Sigmoid colon (tissue), 7 donors: Measurements from ENCODE around the gene NLGN1. TPM values are rescaled to one million over a fixed set of nuclear protein-coding genes. Genes with fewer than 3 reads are reported as not detected.

Experiments
- DNase-seq: peaks from one replicate; pipeline ENCODE4 v3.0.0-alpha.2; 2019
- H3K27ac ChIP-seq, 4 donors: fragments of 200-600 bp; sonication (generic); one replicate each; pipeline ENCODE4 v1.5.1; 2016 to 2019; ENCODE audit warnings: mild to moderate bottlenecking in 1 of 4
- H3K27me3 ChIP-seq, 3 donors: fragments of 200-600 bp; sonication (generic); one replicate each; pipeline ENCODE4 v1.5.1; 2019; ENCODE audit warnings: mild to moderate bottlenecking in 1 of 3
- H3K36me3 ChIP-seq, 4 donors: fragments of 200-600 bp; sonication (generic); one replicate each; pipeline ENCODE4 v1.5.1; 2016 to 2019
- H3K4me1 ChIP-seq, 4 donors: fragments of 200-600 bp; sonication (generic); one replicate each; pipeline ENCODE4 v1.5.1; 2017 to 2019
- H3K4me3 ChIP-seq, 4 donors: fragments of 200-600 bp; sonication (generic); one replicate each; pipeline ENCODE4 v1.5.1; 2017 to 2019; ENCODE audit warnings: mild to moderate bottlenecking in 2 of 4, moderate library complexity in 1 of 4
- H3K9me3 ChIP-seq, 4 donors: fragments of 200-600 bp in 3 of 4; sonication (generic) in 3 of 4; one replicate each; pipeline versions ENCODE4 v1.5.1 to v1.6.1; 2013 to 2019
- CTCF ChIP-seq, 4 experiments: fragments of 450-650 bp in 3 of 4; fragments of 200-600 bp in 1 of 4; IDR thresholded peaks; one replicate each; pipeline ENCODE4 v1.5.1; 2016 to 2019; ENCODE audit warnings: antibody characterized with exemption in 4 of 4, mild to moderate bottlenecking in 3 of 4, moderate library complexity in 2 of 4
- EP300 ChIP-seq, 4 donors: sonication (generic); formaldehyde crosslinking; IDR thresholded peaks; one replicate each; pipeline ENCODE4 v1.6.1; 2017; ENCODE audit warnings: antibody characterized with exemption in 4 of 4
- POLR2A ChIP-seq, 2 donors: fragments of 450-650 bp; IDR thresholded peaks; one replicate each; pipeline ENCODE4 v1.6.1; 2016; ENCODE audit warnings: antibody characterized with exemption in 2 of 2, mild to moderate bottlenecking in 2 of 2, moderate library complexity in 2 of 2
- POLR2AphosphoS5 ChIP-seq, 4 donors: sonication (generic); formaldehyde crosslinking; IDR thresholded peaks; one replicate each; pipeline ENCODE4 v1.6.1; 2017; ENCODE audit warnings: antibody characterized with exemption in 4 of 4
- WGBS, 2 donors: extraction: QIAGEN DNeasy Blood & Tissue Kit; methylation state at CpG; one replicate each; pipeline ENCODE4 v1.1.7; 2013; 5-methylcytosine and 5-hydroxymethylcytosine counted together
- intact Hi-C: fragments of 100-400 bp; cut with DNase I; formaldehyde crosslinking; loops from one replicate; pipeline ENCODE4 v1.15.1; 2023
- polyA plus RNA-seq, 3 donors: library from polyadenylated mRNA; stranded (reverse); fragments of 200-250 nt; gene quantifications; one replicate each; pipeline ENCODE4 v1.2.3, GENCODE V29; 2013
- total RNA-seq, 4 donors: library from RNA; depleted of rRNA; stranded (reverse); fragments of >200 nt; gene quantifications; one replicate each; pipeline ENCODE4 v1.1.0, GENCODE V29; 2016
- donor health status: healthy with polysubstance abuse.
- donor health status: Bipolar disorder and iron deficiency.
- donor health status: healthy.

Gene NLGN1
- total and polyA plus RNA-seq, 7 donors: under 0.01 to 33.5 (median 28.3) TPM; not detected in 1

- Histone ChIP-seq H3K36me3 (no peaks in the 10 kb centered on the region), H3K4me3 (no peak overlapping the region), H3K4me1 (peaks cover 0 to 9% (median 3%) of the 10 kb centered on the region in 4 donors), H3K9me3 (no peaks in the 10 kb centered on the region), H3K27me3 (no peaks in the 10 kb centered on the region), H3K27ac (no peak overlapping the region)
- TF ChIP-seq POLR2A (IDR thresholded peaks at IDR 0.05) (no peak), EP300 (IDR thresholded peaks at IDR 0.05) (no peak), CTCF (IDR thresholded peaks at IDR 0.05) (no peak), POLR2AphosphoS5 (IDR thresholded peaks at IDR 0.05) (no peak)
- DNase-seq: no peak
- intact Hi-C loops: no loop called here
- 58 to 83% methylated on average over 1 of the region's 1 CpG for WGBS, 2 donors
Measured at GRCh38 chr3:173902401-173902800, 504.9 kb downstream of the NLGN1 start.

- no peaks in the 10 kb centered on the region for H3K36me3 ChIP-seq
- no peaks in the 10 kb centered on the region for H3K27me3 ChIP-seq
- H3K4me3 ChIP-seq: no peak overlapping the region
- H3K4me1 ChIP-seq: peaks cover 0 to 9% (median 3%) of the 10 kb centered on the region in 4 donors
- H3K9me3 ChIP-seq: no peaks in the 10 kb centered on the region
- intact Hi-C loops: no loop called here
- no peak overlapping the region for H3K27ac ChIP-seq
- TF ChIP-seq CTCF (IDR thresholded peaks at IDR 0.05) (no peak), EP300 (IDR thresholded peaks at IDR 0.05) (no peak), POLR2AphosphoS5 (IDR thresholded peaks at IDR 0.05) (no peak), POLR2A (IDR thresholded peaks at IDR 0.05) (no peak)
- 70 to 89% methylated on average over 2 of the region's 2 CpGs for WGBS, 2 donors
- no peak for DNase-seq
Measured at GRCh38 chr3:173902871-173903270, 505.3 kb downstream of the NLGN1 start.

- intact Hi-C loops: no loop called here
- 80% methylated on average over 1 of the region's 1 CpG for WGBS, 2 donors
- Histone ChIP-seq H3K4me3 (no peak overlapping the region), H3K36me3 (no peaks in the 10 kb centered on the region), H3K27ac (no peak overlapping the region), H3K9me3 (no peaks in the 10 kb centered on the region), H3K27me3 (no peaks in the 10 kb centered on the region), H3K4me1 (no peaks in the 10 kb centered on the region)
- DNase-seq: no peak
- TF ChIP-seq EP300 (IDR thresholded peaks at IDR 0.05) (no peak), POLR2AphosphoS5 (IDR thresholded peaks at IDR 0.05) (no peak), POLR2A (IDR thresholded peaks at IDR 0.05) (no peak), CTCF (IDR thresholded peaks at IDR 0.05) (no peak)
Measured at GRCh38 chr3:173905381-173905780, 507.8 kb downstream of the NLGN1 start.

- H3K9me3 ChIP-seq: no peaks in the 10 kb centered on the region
- H3K27ac ChIP-seq: no peak overlapping the region
- 53 to 55% methylated on average over 3 of the region's 3 CpGs for WGBS, 2 donors
- intact Hi-C loops: no loop called here
- DNase-seq: no peak
- H3K4me3 ChIP-seq: no peak overlapping the region
- H3K36me3 ChIP-seq: no peaks in the 10 kb centered on the region
- peaks cover 0 to 8% (median 0%) of the 10 kb centered on the region in 4 donors for H3K4me1 ChIP-seq
- H3K27me3 ChIP-seq: no peaks in the 10 kb centered on the region
- TF ChIP-seq EP300 (IDR thresholded peaks at IDR 0.05) (no peak), POLR2AphosphoS5 (IDR thresholded peaks at IDR 0.05) (no peak), POLR2A (IDR thresholded peaks at IDR 0.05) (no peak), CTCF (IDR thresholded peaks at IDR 0.05) (no peak)
Measured at GRCh38 chr3:173911446-173911845, 513.9 kb downstream of the NLGN1 start.

GRCh38 chr3:173912126-173912525 is 514.6 kb downstream of the NLGN1 start:
- 65 to 85% methylated on average over 4 of the region's 4 CpGs for WGBS, 2 donors
- no peak overlapping the region for H3K4me3 ChIP-seq
- TF ChIP-seq POLR2A (IDR thresholded peaks at IDR 0.05): no peak

More at GRCh38 chr3:173912126-173912525, 514.6 kb downstream of the NLGN1 start:
- Histone ChIP-seq H3K36me3 (no peaks in the 10 kb centered on the region), H3K27ac (no peak overlapping the region), H3K27me3 (no peaks in the 10 kb centered on the region), H3K4me1 (peaks cover 0 to 8% (median 0%) of the 10 kb centered on the region in 4 donors), H3K9me3 (no peaks in the 10 kb centered on the region)
- DNase-seq: no peak
- intact Hi-C loops: no loop called here
